IMR-90 (cell line): ENCODE results near the gene KCNMA1. TPM values are rescaled to one million over a fixed set of nuclear protein-coding genes. Genes with fewer than 3 reads are reported as not detected.

ENCODE experiments used
- ATAC-seq: fragments of 200-7000 bp; cut with Tn5 transposase; 2 replicates; pipeline ENCODE4 v1.9.1; 2020; ENCODE audit warnings: low read depth, mild to moderate bottlenecking, moderate library complexity
- BruUV-seq: library from RNA; stranded (reverse); fragments of 400-500 nt; replicated peaks from 2 replicates; lab custom pipeline; 2021; lab: Mats Ljungman, UMichigan
- CTCF ChIA-PET: fragments of 300-600 bp; formaldehyde crosslinking; extraction: SDS; loops from one replicate; lab custom pipeline; 2021; ENCODE audit warnings: antibody characterized with exemption; lab: Yijun Ruan, JAX
- POLR2A ChIA-PET: fragments of 300-600 bp; sonication (Branson Sonifier 250); formaldehyde crosslinking; loops from one replicate; lab custom pipeline; 2022; ENCODE audit warnings: antibody characterized with exemption; ENCODE audit not compliant: unreplicated experiment; lab: Charles Lee
- DNase-seq: peaks from one replicate; pipeline ENCODE4 v3.0.0; 2013
- H2AFZ ChIP-seq: replicated peaks from 2 replicates; pipeline ENCODE3; 2013; ENCODE audit warnings: low read length, mild to moderate bottlenecking; ENCODE audit not compliant: poor library complexity
- H2AK5ac ChIP-seq: 2 replicates; pipeline ENCODE4 v1.6.1; 2013; ENCODE audit warnings: low read depth, low read length, inconsistent platforms
- H2AK9ac ChIP-seq: replicated peaks from 2 replicates; pipeline ENCODE3; 2013; ENCODE audit warnings: mild to moderate bottlenecking, low read depth, low read length, moderate library complexity; ENCODE audit not compliant: poor library complexity
- H2BK120ac ChIP-seq: 2 replicates; pipeline ENCODE4 v1.6.1; 2013; ENCODE audit warnings: low read depth, low read length, inconsistent platforms
- H2BK15ac ChIP-seq: 3 replicates; pipeline ENCODE4 v1.6.1; 2013; ENCODE audit warnings: low read depth, low read length, inconsistent platforms
- H2BK20ac ChIP-seq: 2 replicates; pipeline ENCODE4 v1.6.1; 2013; ENCODE audit warnings: low read depth, mild to moderate bottlenecking, inconsistent platforms, low read length, moderate library complexity
- H2BK5ac ChIP-seq: 2 replicates; pipeline ENCODE4 v1.6.1; 2013; ENCODE audit warnings: mild to moderate bottlenecking, low read depth, low read length, inconsistent platforms; ENCODE audit not compliant: poor library complexity, severe bottlenecking
- H3K14ac ChIP-seq: replicated peaks from 2 replicates; pipeline ENCODE4 v1.6.1; 2013; ENCODE audit warnings: low read depth, low read length, inconsistent platforms
- H3K18ac ChIP-seq: 2 replicates; pipeline ENCODE4 v1.6.1; 2013; ENCODE audit warnings: low read depth, low read length, control low read depth
- H3K23ac ChIP-seq: 2 replicates; pipeline ENCODE4 v1.6.1; 2013; ENCODE audit warnings: low read depth, low read length, inconsistent platforms
- H3K27ac ChIP-seq: 2 replicates; pipeline ENCODE4 v1.5.1; 2013; ENCODE audit warnings: mild to moderate bottlenecking, control low read depth, low read length; ENCODE audit not compliant: insufficient read depth
- H3K27me3 ChIP-seq: 2 replicates; pipeline ENCODE4 v1.6.1; 2013; ENCODE audit warnings: low read length; ENCODE audit not compliant: control insufficient read depth, insufficient read depth
- H3K36me3 ChIP-seq: 2 replicates; pipeline ENCODE4 v1.6.1; 2013; ENCODE audit warnings: low read length, mixed read lengths; ENCODE audit not compliant: control insufficient read depth, insufficient read depth
- H3K4ac ChIP-seq: 2 replicates; pipeline ENCODE4 v1.6.1; 2013; ENCODE audit warnings: low read depth, low read length, inconsistent platforms
- H3K4me1 ChIP-seq: 2 replicates; pipeline ENCODE4 v1.6.1; 2013; ENCODE audit warnings: low read length, mixed read lengths; ENCODE audit not compliant: control insufficient read depth, insufficient read depth
- H3K4me2 ChIP-seq: 2 replicates; pipeline ENCODE4 v1.6.1; 2013; ENCODE audit warnings: low read depth, mild to moderate bottlenecking, control low read depth, low read length, moderate library complexity
- H3K4me3 ChIP-seq: 2 replicates; pipeline ENCODE4 v1.5.1; 2013; ENCODE audit warnings: low read depth, mild to moderate bottlenecking, control low read depth, low read length, moderate library complexity; ENCODE audit not compliant: insufficient read depth
- H3K56ac ChIP-seq: 2 replicates; pipeline ENCODE4 v1.6.1; 2013; ENCODE audit warnings: low read length, inconsistent platforms; ENCODE audit not compliant: insufficient read depth; ENCODE audit errors: extremely low read depth
- H3K79me1 ChIP-seq, 2 experiments: 2 replicates each; pipeline ENCODE4 v1.6.1; 2013; ENCODE audit warnings: low read length in 2 of 2, inconsistent platforms in 1 of 2, low read depth in 1 of 2
- H3K9ac ChIP-seq: 2 replicates; pipeline ENCODE4 v1.6.1; 2013; ENCODE audit warnings: low read depth, low read length, control low read depth
- H3K9me1 ChIP-seq: 2 replicates; pipeline ENCODE4 v1.6.1; 2013; ENCODE audit warnings: low read length, inconsistent platforms; ENCODE audit not compliant: insufficient read depth
- H3K9me3 ChIP-seq: 2 replicates; pipeline ENCODE4 v1.6.1; 2013; ENCODE audit warnings: low read length; ENCODE audit not compliant: control insufficient read depth, insufficient read depth
- H4K20me1 ChIP-seq: 2 replicates; pipeline ENCODE4 v1.6.1; 2013; ENCODE audit warnings: low read length, inconsistent platforms; ENCODE audit not compliant: insufficient read depth
- H4K5ac ChIP-seq: 2 replicates; pipeline ENCODE4 v1.6.1; 2013; ENCODE audit warnings: mild to moderate bottlenecking, low read depth, low read length, control low read depth
- H4K8ac ChIP-seq, 2 experiments: 2 replicates each; pipeline ENCODE4 v1.6.1; 2013; ENCODE audit warnings: low read depth in 2 of 2, low read length in 2 of 2, control low read depth in 1 of 2, inconsistent platforms in 1 of 2
- H4K91ac ChIP-seq: 2 replicates; pipeline ENCODE4 v1.6.1; 2013; ENCODE audit warnings: low read depth, low read length, inconsistent platforms; ENCODE audit not compliant: insufficient read depth
- BHLHE40 ChIP-seq: fragments of 150-350 bp; IDR thresholded peaks from 2 replicates; pipeline ENCODE4 v1.6.1; 2016; ENCODE audit warnings: mild to moderate bottlenecking, low read depth, low read length
- CEBPB ChIP-seq: IDR thresholded peaks from 2 replicates; pipeline ENCODE4 v1.6.1; 2012; ENCODE audit warnings: low read depth, low read length, improper control_type of control experiment
- CHD1 ChIP-seq: IDR thresholded peaks from 2 replicates; pipeline ENCODE4 v1.6.1; 2012; ENCODE audit warnings: low read depth, low read length, improper control_type of control experiment
- FOS ChIP-seq: fragments of 150-350 bp; IDR thresholded peaks from 2 replicates; pipeline ENCODE4 v1.6.1; 2016; ENCODE audit warnings: low read depth, low read length
- MAFK ChIP-seq: IDR thresholded peaks from 2 replicates; pipeline ENCODE4 v1.6.1; 2012; ENCODE audit warnings: low read depth, low read length, improper control_type of control experiment
- MAZ ChIP-seq: IDR thresholded peaks from 2 replicates; pipeline ENCODE4 v1.6.1; 2012; ENCODE audit warnings: low read depth, mild to moderate bottlenecking, low read length, improper control_type of control experiment, moderate library complexity, borderline replicate concordance
- MXI1 ChIP-seq: IDR thresholded peaks from 2 replicates; pipeline ENCODE4 v1.6.1; 2012; ENCODE audit warnings: low read depth, mild to moderate bottlenecking, low read length, moderate library complexity, borderline replicate concordance
- NFE2L2 ChIP-seq: fragments of 150-350 bp; IDR thresholded peaks from 2 replicates; pipeline ENCODE4 v1.6.1; 2016; ENCODE audit warnings: low read depth, mild to moderate bottlenecking, low read length
- POLR2A ChIP-seq: IDR thresholded peaks from 2 replicates; pipeline ENCODE4 v1.6.1; 2012; ENCODE audit warnings: mild to moderate bottlenecking, low read depth, low read length
- RAD21 ChIP-seq: IDR thresholded peaks from 2 replicates; pipeline ENCODE4 v1.6.1; 2012; ENCODE audit warnings: low read length, improper control_type of control experiment
- RCOR1 ChIP-seq: IDR thresholded peaks from 2 replicates; pipeline ENCODE4 v1.6.1; 2012; ENCODE audit warnings: mild to moderate bottlenecking, low read length, improper control_type of control experiment; ENCODE audit not compliant: insufficient replicate concordance
- RFX5 ChIP-seq: IDR thresholded peaks from 2 replicates; pipeline ENCODE4 v1.8.0; 2012; ENCODE audit warnings: low read depth, mild to moderate bottlenecking, low read length, moderate library complexity
- SMC3 ChIP-seq: fragments of 150-350 bp; IDR thresholded peaks from 2 replicates; pipeline ENCODE4 v1.6.1; 2016; ENCODE audit warnings: low read depth, mild to moderate bottlenecking, antibody characterized with exemption, low read length, moderate library complexity
- WGBS, 2 experiments: methylation state at CpG; one replicate each; pipeline versions ENCODE4 v1.1.5 to v1.1.7; 2013; ENCODE audit warnings: missing lambda C conversion rate in 2 of 2; ENCODE audit not compliant: insufficient read length in 1 of 2; ENCODE audit errors: extremely low coverage in 2 of 2; 5-methylcytosine and 5-hydroxymethylcytosine counted together
- dilution Hi-C: fragments of 300-500 bp; cut with HindIII; formaldehyde crosslinking; loops from one replicate; pipeline ENCODE4 v1.14.3; 2018; ENCODE audit warnings: low sequenced_read_pairs; ENCODE audit not compliant: unreplicated experiment
- in situ Hi-C: fragments of 300-500 bp; cut with MboI; formaldehyde crosslinking; loops from 3 replicates; pipeline ENCODE4 v1.14.3; 2019; ENCODE audit warnings: low sequenced_read_pairs, inconsistent platforms, mixed read lengths
- intact Hi-C: fragments of 100-400 bp; cut with micrococcal nuclease; formaldehyde crosslinking; loops from 2 replicates; pipeline ENCODE4 v1.10.0; 2022
- polyA plus RNA-seq, 3 experiments: library from polyadenylated mRNA; depleted of rRNA; stranded (reverse); fragments of >200 nt; gene quantifications; 2 replicates each; pipeline ENCODE4 v1.2.3, GENCODE V29; 2012; ENCODE audit warnings: low replicate concordance in 1 of 3
- total RNA-seq: library from RNA; depleted of rRNA; stranded (reverse); fragments of >200 nt; gene quantifications from 2 replicates; pipeline ENCODE4 v1.2.3, GENCODE V29; 2012
- TF ChIP-seq, protein P1 (sequence below): fragments of 150-350 bp; IDR thresholded peaks from 2 replicates; pipeline ENCODE4 v1.6.1; 2017; ENCODE audit warnings: mild to moderate bottlenecking, antibody characterized with exemption, low read length, low read depth
- TF ChIP-seq, protein P2 (sequence below): fragments of 150-350 bp; IDR thresholded peaks from 2 replicates; pipeline ENCODE4 v1.6.1; 2016; ENCODE audit warnings: low read depth, mild to moderate bottlenecking, low read length, moderate library complexity, borderline replicate concordance
- TF ChIP-seq, protein P3 (sequence below): conservative IDR thresholded peaks from 2 replicates; pipeline ENCODE4 v1.5.1; 2012; ENCODE audit warnings: mild to moderate bottlenecking, low read depth, low read length, improper control_type of control experiment

The KCNMA1 gene
- total and polyA plus RNA-seq, 2 of the 4 experiments (the other 2 are of a cell fraction) = 25.6 to 29.6 TPM

DNA sequence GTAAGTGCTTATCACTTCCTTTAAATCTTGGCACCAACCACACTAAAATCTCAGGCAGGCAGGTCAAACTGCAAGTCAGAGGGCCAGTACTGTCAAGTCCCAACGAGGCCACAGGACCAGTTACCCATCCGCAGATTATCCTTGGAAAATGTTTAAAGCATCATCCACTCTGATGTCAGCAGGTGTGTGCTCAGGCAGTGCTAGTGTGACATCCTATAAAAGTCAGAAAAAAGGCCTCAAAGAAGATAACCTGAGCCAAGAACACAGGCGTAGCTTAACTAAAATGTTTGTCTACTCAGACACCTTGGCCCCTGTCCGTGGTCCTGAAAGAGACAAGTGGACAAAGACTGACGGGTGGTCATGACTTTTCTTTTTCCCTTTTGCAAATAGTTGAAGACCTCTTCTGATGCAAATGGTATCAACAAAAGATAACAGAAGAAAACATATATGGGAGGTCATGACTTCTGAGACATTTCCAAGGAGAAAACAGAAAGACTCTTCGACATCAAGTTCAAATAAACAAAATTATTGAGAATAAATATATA lies 309.3 kb downstream of the KCNMA1 start:
- CTCF ChIA-PET = interaction anchor here (0.6 kb wide), 1 partner anchor 1933 kb away, joined by 7 read pairs; no protein-coding TSS in a partner anchor
- Histone ChIP-seq H2BK20ac (no peak overlapping the region), H4K91ac (no peak overlapping the region), H3K4me1 (peaks cover 4% of the 10 kb centered on the region; the same call in 1 of the 2 replicates), H3K27ac (no peak overlapping the region), H3K4me3 (no peak overlapping the region), H3K36me3 (no peaks in the 10 kb centered on the region), H3K9ac (no peak overlapping the region), H2AK9ac (no peak overlapping the region), H4K5ac (no peak overlapping the region), H3K27me3 (peaks cover 12% of the 10 kb centered on the region), H3K4me2 (no peak overlapping the region), H3K18ac (no peak overlapping the region), H3K9me3 (no peaks in the 10 kb centered on the region), H3K79me1 (0 out of 4 replicates have a peak, but pooled peaks cover 0 to 6% of the 10 kb centered on the region in 2 experiments), H2BK15ac (no peak overlapping the region), H3K23ac (no peak overlapping the region), H2BK5ac (no peak overlapping the region), H3K56ac (no peak overlapping the region), H2BK120ac (no peak overlapping the region), H3K9me1 (no peaks in the 10 kb centered on the region; the same call in 1 of the 2 replicates), H3K14ac (no peak overlapping the region), H2AK5ac (no peak overlapping the region), H4K20me1 (no peaks in the 10 kb centered on the region), H4K8ac (no peak overlapping the region), H3K4ac (no peak overlapping the region), H2AFZ (no peak overlapping the region)
- WGBS, 2 experiments = 27% methylated on average over 2 of the region's 6 CpGs; no CpG with 5 or more reads in 1 of the 2 experiments
- BruUV-seq = no TSS peak
- dilution Hi-C loops (no loop called here), intact Hi-C loops (no loop called here), in situ Hi-C loops (no loop called here)
- POLR2A ChIA-PET = no interaction called here
- TF ChIP-seq RAD21 (no peak), CHD1 (no peak), RCOR1 (no peak), POLR2A (no peak), BHLHE40 (no peak), NFE2L2 (no peak), SMC3 (no peak), MXI1 (no peak), CEBPB (no peak), RFX5 (no peak), MAFK (no peak), MAZ (no peak), FOS (no peak)
- TF ChIP-seq, protein P1, sequence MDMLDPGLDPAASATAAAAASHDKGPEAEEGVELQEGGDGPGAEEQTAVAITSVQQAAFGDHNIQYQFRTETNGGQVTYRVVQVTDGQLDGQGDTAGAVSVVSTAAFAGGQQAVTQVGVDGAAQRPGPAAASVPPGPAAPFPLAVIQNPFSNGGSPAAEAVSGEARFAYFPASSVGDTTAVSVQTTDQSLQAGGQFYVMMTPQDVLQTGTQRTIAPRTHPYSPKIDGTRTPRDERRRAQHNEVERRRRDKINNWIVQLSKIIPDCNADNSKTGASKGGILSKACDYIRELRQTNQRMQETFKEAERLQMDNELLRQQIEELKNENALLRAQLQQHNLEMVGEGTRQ = no peak
- TF ChIP-seq, protein P2, sequence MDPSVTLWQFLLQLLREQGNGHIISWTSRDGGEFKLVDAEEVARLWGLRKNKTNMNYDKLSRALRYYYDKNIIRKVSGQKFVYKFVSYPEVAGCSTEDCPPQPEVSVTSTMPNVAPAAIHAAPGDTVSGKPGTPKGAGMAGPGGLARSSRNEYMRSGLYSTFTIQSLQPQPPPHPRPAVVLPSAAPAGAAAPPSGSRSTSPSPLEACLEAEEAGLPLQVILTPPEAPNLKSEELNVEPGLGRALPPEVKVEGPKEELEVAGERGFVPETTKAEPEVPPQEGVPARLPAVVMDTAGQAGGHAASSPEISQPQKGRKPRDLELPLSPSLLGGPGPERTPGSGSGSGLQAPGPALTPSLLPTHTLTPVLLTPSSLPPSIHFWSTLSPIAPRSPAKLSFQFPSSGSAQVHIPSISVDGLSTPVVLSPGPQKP = no peak
- TF ChIP-seq, protein P3, sequence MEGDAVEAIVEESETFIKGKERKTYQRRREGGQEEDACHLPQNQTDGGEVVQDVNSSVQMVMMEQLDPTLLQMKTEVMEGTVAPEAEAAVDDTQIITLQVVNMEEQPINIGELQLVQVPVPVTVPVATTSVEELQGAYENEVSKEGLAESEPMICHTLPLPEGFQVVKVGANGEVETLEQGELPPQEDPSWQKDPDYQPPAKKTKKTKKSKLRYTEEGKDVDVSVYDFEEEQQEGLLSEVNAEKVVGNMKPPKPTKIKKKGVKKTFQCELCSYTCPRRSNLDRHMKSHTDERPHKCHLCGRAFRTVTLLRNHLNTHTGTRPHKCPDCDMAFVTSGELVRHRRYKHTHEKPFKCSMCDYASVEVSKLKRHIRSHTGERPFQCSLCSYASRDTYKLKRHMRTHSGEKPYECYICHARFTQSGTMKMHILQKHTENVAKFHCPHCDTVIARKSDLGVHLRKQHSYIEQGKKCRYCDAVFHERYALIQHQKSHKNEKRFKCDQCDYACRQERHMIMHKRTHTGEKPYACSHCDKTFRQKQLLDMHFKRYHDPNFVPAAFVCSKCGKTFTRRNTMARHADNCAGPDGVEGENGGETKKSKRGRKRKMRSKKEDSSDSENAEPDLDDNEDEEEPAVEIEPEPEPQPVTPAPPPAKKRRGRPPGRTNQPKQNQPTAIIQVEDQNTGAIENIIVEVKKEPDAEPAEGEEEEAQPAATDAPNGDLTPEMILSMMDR = no peak
- ATAC-seq = no peak
- DNase-seq = peak; percentile 48
